ENCODE measurements around the gene NR4A3.

DNA sequence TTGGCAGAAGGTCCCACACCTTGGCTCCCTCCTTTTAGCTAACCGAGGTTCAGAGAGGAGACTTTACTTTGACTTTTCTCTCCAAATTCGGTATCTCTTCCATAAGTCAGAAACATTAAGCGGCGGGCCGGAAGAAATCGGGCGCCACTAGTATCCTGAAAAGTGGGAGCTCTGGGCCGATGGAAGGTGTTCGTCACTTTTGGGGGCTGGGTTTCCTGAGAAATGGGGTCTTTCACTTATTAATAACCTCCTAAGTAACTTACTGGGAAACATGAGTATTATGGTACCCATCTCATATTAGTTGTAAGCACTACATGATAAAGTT is 85.5 kb downstream of the NR4A3 start:
- no peak for TF ChIP-seq BHLHE40 (IDR thresholded peaks at IDR 0.05; ENCODE audit: borderline replicate concordance)
- no peak for TF ChIP-seq ELF4 (IDR thresholded peaks at IDR 0.05)
- TF ChIP-seq, protein P1, sequence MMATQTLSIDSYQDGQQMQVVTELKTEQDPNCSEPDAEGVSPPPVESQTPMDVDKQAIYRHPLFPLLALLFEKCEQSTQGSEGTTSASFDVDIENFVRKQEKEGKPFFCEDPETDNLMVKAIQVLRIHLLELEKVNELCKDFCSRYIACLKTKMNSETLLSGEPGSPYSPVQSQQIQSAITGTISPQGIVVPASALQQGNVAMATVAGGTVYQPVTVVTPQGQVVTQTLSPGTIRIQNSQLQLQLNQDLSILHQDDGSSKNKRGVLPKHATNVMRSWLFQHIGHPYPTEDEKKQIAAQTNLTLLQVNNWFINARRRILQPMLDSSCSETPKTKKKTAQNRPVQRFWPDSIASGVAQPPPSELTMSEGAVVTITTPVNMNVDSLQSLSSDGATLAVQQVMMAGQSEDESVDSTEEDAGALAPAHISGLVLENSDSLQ (IDR thresholded peaks at IDR 0.05), result no peak
- TF ChIP-seq L3MBTL2 (conservative IDR thresholded peaks at IDR 0.05), result no peak
- no peak for TF ChIP-seq TARDBP (IDR thresholded peaks at IDR 0.05)
- TF ChIP-seq NFRKB (IDR thresholded peaks at IDR 0.05), result no peak
- no peak for TF ChIP-seq FOXA1 (IDR thresholded peaks at IDR 0.05)

All from HEK293T (cell line).